HepG2 (cell line): ENCODE measurements around the gene FAM83C. TPM values are rescaled to one million over a fixed set of nuclear protein-coding genes. Genes with fewer than 3 reads are reported as not detected.

Experiments used
- CHD4 ChIP-seq: fragments of 200-600 bp; sonication (generic); IDR thresholded peaks from 2 replicates; pipeline ENCODE4 v1.7.0; 2017; ENCODE audit warnings: mild to moderate bottlenecking, low read length, borderline replicate concordance
- DPF2 ChIP-seq: sonication (generic); formaldehyde crosslinking; IDR thresholded peaks from 2 replicates; pipeline ENCODE4 v1.4.0; 2020; ENCODE audit warnings: mild to moderate bottlenecking, low read depth, missing genetic modification reagents, borderline replicate concordance
- GABPB1 ChIP-seq: IDR thresholded peaks from 2 replicates; pipeline ENCODE4 v1.6.1; 2016; ENCODE audit warnings: mild to moderate bottlenecking, missing genetic modification reagents, moderate library complexity, missing compliant biosample characterization
- HOXD1 ChIP-seq: sonication (generic); formaldehyde crosslinking; IDR thresholded peaks from 2 replicates; pipeline ENCODE4 v1.5.0; 2020; ENCODE audit warnings: missing genetic modification reagents
- KDM4B ChIP-seq: sonication (generic); formaldehyde crosslinking; IDR thresholded peaks from 2 replicates; pipeline ENCODE4 v1.4.0; 2020; ENCODE audit warnings: missing genetic modification reagents
- KLF16 ChIP-seq, 2 experiments: sonication (generic) in 1 of 2; formaldehyde crosslinking in 1 of 2; IDR thresholded peaks; 2 replicates each; pipeline versions ENCODE4 v1.6.1 to v1.8.0; 2016 to 2023; ENCODE audit warnings: missing genetic modification reagents in 2 of 2, missing compliant biosample characterization in 1 of 2
- SOX5 ChIP-seq: IDR thresholded peaks from 2 replicates; pipeline ENCODE4 v1.6.1; 2016; ENCODE audit warnings: borderline replicate concordance
- SSRP1 ChIP-seq: IDR thresholded peaks from 2 replicates; pipeline ENCODE4 v1.6.1; 2016; ENCODE audit warnings: control low read depth
- THAP11 ChIP-seq: IDR thresholded peaks from 2 replicates; pipeline ENCODE4 v1.6.1; 2016; ENCODE audit warnings: missing biosample characterization, missing genetic modification reagents
- TSC22D2 ChIP-seq: sonication (generic); formaldehyde crosslinking; IDR thresholded peaks from 2 replicates; pipeline ENCODE4 v1.5.1; 2020; ENCODE audit warnings: missing genetic modification reagents, mild to moderate bottlenecking, borderline replicate concordance
- ZEB1 ChIP-seq: IDR thresholded peaks from 2 replicates; pipeline ENCODE4 v1.6.1; 2012; ENCODE audit warnings: mild to moderate bottlenecking, low read depth, inconsistent platforms; ENCODE audit not compliant: insufficient replicate concordance
- ZNF296 ChIP-seq: sonication (generic); formaldehyde crosslinking; conservative IDR thresholded peaks from 2 replicates; pipeline ENCODE4 v1.5.0; 2020; ENCODE audit warnings: mild to moderate bottlenecking, missing genetic modification reagents
- ZNF563 ChIP-seq: sonication (generic); formaldehyde crosslinking; IDR thresholded peaks from 2 replicates; pipeline ENCODE4 v1.8.0; 2022; ENCODE audit warnings: mild to moderate bottlenecking, moderate library complexity, missing genetic modification reagents
- ZNF629 ChIP-seq: sonication (generic); formaldehyde crosslinking; conservative IDR thresholded peaks from 2 replicates; pipeline ENCODE4 v1.5.0; 2020; ENCODE audit warnings: missing genetic modification reagents
- ZNF644 ChIP-seq: IDR thresholded peaks from 2 replicates; pipeline ENCODE4 v1.6.1; 2016; ENCODE audit warnings: low read depth
- ZNF652 ChIP-seq: IDR thresholded peaks from 2 replicates; pipeline ENCODE4 v1.6.1; 2016; ENCODE audit warnings: low read depth, borderline replicate concordance
- ZNF782 ChIP-seq: sonication (generic); formaldehyde crosslinking; IDR thresholded peaks from 2 replicates; pipeline ENCODE4 v1.4.0; 2020; ENCODE audit warnings: missing genetic modification reagents, mild to moderate bottlenecking, borderline replicate concordance
- polyA plus RNA-seq, 8 experiments: library from polyadenylated mRNA; depleted of rRNA in 3 of 8; stranded (reverse) in 7 of 8; unstranded in 1 of 8; fragments of >200 nt; fragmentation: Illumina TruSeq in 4 of 8; extraction: Trizol in 4 of 8; gene quantifications; 2 replicates each; pipeline versions ENCODE4 v1.2.1 to v1.2.3, GENCODE V29; 2011 to 2016; ENCODE audit warnings: low read depth in 4 of 8, missing spikeins in 1 of 8, mixed read lengths in 1 of 8; ENCODE audit not compliant: insufficient read depth in 1 of 8
- total RNA-seq, 5 experiments: library from RNA; depleted of rRNA; stranded (reverse); fragments of >200 nt; fragmentation: Illumina TruSeq; extraction: Trizol; gene quantifications; 2 replicates each; pipeline ENCODE4 v1.2.3, GENCODE V29; 2016; ENCODE audit warnings: low read depth in 1 of 5
- TF ChIP-seq, protein P1 (sequence below): sonication (generic); formaldehyde crosslinking; IDR thresholded peaks from 2 replicates; pipeline ENCODE4 v1.4.0; 2020; ENCODE audit warnings: mild to moderate bottlenecking, missing genetic modification reagents
- TF ChIP-seq, protein P2 (sequence below): sonication (generic); formaldehyde crosslinking; IDR thresholded peaks from 2 replicates; pipeline ENCODE4 v1.8.0; 2022; ENCODE audit warnings: mild to moderate bottlenecking, missing genetic modification reagents, moderate library complexity
- TF ChIP-seq, protein P3 (sequence below): sonication (generic); formaldehyde crosslinking; IDR thresholded peaks from 2 replicates; pipeline ENCODE4 v1.5.1; 2020; ENCODE audit warnings: mild to moderate bottlenecking, missing genetic modification reagents
- TF ChIP-seq, protein P4 (sequence below): conservative IDR thresholded peaks from 2 replicates; pipeline ENCODE4 v1.6.1; 2018; ENCODE audit warnings: missing genetic modification reagents
- TF ChIP-seq, protein P5 (sequence below): sonication (generic); formaldehyde crosslinking; IDR thresholded peaks from 2 replicates; pipeline ENCODE4 v1.4.0; 2020; ENCODE audit warnings: missing genetic modification reagents

The FAM83C gene
- total and polyA plus RNA-seq, 2 of the 13 experiments (the other 11 are each of a cell fraction or from before 2014, with no cell fraction given), result 0.04 TPM; not detected in 1

DNA sequence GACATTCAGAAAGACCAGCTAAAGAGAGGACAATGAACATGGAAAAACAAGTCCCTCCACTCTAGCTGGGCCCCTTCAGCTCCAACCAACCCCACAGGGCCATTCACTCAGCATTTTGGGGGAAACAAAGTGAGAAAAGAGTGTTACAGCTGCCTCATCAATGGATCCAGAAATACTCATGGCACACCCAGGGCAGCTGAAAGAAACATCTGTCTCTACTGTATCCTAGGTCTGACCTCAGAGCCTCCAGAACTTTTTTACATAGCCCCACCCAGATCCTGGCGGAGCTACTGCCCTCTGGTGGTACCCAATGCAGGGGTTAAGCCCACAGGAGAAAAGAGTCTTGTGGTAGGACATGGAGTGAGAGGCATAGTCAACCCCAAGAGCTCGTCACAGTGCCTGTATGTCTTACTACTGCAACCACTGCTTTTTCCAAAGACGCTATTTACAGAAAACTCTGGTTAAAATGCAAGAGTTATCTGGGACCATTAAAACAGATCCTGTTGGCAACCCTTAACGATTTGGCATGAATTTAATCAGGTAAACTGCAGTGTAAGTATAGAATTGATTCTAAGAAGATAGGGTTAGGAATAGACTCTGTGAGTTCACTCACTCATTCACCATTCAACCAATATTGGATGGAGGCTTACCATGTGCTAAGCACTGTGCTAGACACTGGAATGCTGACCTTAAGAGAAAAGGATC lies 37.4 kb upstream of the FAM83C start (continued):
- TF ChIP-seq, protein P1, sequence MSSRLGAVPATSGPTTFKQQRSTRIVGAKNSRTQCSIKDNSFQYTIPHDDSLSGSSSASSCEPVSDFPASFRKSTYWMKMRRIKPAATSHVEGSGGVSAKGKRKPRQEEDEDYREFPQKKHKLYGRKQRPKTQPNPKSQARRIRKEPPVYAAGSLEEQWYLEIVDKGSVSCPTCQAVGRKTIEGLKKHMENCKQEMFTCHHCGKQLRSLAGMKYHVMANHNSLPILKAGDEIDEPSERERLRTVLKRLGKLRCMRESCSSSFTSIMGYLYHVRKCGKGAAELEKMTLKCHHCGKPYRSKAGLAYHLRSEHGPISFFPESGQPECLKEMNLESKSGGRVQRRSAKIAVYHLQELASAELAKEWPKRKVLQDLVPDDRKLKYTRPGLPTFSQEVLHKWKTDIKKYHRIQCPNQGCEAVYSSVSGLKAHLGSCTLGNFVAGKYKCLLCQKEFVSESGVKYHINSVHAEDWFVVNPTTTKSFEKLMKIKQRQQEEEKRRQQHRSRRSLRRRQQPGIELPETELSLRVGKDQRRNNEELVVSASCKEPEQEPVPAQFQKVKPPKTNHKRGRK, result no peak
- 0 out of 2 replicates have a peak, but pooled peaks have one; percentile 23 for TF ChIP-seq ZNF644
- TF ChIP-seq DPF2 (CRISPR knock-in tag), result no peak
- TF ChIP-seq ZNF296, result no peak
- TF ChIP-seq, protein P2, sequence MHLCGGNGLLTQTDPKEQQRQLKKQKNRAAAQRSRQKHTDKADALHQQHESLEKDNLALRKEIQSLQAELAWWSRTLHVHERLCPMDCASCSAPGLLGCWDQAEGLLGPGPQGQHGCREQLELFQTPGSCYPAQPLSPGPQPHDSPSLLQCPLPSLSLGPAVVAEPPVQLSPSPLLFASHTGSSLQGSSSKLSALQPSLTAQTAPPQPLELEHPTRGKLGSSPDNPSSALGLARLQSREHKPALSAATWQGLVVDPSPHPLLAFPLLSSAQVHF (CRISPR knock-in tag), result no peak
- no peak for TF ChIP-seq CHD4
- 0 out of 2 replicates have a peak, but pooled peaks have one; percentile 18 for TF ChIP-seq GABPB1 (CRISPR knock-in tag)
- TF ChIP-seq, protein P3, sequence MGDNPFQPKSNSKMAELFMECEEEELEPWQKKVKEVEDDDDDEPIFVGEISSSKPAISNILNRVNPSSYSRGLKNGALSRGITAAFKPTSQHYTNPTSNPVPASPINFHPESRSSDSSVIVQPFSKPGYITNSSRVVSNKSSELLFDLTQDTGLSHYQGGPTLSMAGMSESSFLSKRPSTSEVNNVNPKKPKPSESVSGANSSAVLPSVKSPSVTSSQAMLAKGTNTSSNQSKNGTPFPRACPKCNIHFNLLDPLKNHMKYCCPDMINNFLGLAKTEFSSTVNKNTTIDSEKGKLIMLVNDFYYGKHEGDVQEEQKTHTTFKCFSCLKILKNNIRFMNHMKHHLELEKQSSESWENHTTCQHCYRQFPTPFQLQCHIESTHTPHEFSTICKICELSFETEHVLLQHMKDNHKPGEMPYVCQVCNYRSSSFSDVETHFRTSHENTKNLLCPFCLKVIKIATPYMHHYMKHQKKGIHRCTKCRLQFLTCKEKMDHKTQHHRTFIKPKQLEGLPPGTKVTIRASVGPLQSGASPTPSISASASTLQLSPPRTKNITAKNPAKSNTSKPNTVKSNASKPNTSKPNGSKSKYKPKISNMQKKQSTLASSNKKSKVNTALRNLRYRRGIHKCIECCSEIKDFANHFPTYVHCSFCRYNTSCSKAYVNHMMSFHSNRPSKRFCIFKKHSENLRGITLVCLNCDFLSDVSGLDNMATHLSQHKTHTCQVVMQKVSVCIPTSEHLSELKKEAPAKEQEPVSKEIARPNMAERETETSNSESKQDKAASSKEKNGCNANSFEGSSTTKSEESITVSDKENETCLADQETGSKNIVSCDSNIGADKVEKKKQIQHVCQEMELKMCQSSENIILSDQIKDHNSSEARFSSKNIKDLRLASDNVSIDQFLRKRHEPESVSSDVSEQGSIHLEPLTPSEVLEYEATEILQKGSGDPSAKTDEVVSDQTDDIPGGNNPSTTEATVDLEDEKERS (CRISPR knock-in tag), result no peak
- no peak for TF ChIP-seq TSC22D2 (CRISPR knock-in tag)
- TF ChIP-seq HOXD1 (CRISPR knock-in tag), result 0 out of 2 replicates have a peak, but pooled peaks have one; percentile 30
- TF ChIP-seq KDM4B (CRISPR knock-in tag), result 0 out of 2 replicates have a peak, but pooled peaks have one; percentile 18
- peak in 1 of 2 experiments; percentile 73; a peak in 1 of 4 replicates for TF ChIP-seq KLF16 (CRISPR knock-in tag; IDR thresholded peaks at IDR 0.05)
- peak; percentile 66; the same call in 1 of the 2 replicates for TF ChIP-seq ZNF652 (CRISPR knock-in tag)
- TF ChIP-seq, protein P4, sequence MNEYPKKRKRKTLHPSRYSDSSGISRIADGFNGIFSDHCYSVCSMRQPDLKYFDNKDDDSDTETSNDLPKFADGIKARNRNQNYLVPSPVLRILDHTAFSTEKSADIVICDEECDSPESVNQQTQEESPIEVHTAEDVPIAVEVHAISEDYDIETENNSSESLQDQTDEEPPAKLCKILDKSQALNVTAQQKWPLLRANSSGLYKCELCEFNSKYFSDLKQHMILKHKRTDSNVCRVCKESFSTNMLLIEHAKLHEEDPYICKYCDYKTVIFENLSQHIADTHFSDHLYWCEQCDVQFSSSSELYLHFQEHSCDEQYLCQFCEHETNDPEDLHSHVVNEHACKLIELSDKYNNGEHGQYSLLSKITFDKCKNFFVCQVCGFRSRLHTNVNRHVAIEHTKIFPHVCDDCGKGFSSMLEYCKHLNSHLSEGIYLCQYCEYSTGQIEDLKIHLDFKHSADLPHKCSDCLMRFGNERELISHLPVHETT (CRISPR knock-in tag), result 0 out of 2 replicates have a peak, but pooled peaks have one; percentile 32
- TF ChIP-seq ZNF782 (CRISPR knock-in tag), result 0 out of 2 replicates have a peak, but pooled peaks have one; percentile 12
- TF ChIP-seq ZEB1, result no peak
- no peak for TF ChIP-seq ZNF563 (CRISPR knock-in tag)
- TF ChIP-seq, protein P5, sequence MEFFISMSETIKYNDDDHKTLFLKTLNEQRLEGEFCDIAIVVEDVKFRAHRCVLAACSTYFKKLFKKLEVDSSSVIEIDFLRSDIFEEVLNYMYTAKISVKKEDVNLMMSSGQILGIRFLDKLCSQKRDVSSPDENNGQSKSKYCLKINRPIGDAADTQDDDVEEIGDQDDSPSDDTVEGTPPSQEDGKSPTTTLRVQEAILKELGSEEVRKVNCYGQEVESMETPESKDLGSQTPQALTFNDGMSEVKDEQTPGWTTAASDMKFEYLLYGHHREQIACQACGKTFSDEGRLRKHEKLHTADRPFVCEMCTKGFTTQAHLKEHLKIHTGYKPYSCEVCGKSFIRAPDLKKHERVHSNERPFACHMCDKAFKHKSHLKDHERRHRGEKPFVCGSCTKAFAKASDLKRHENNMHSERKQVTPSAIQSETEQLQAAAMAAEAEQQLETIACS (CRISPR knock-in tag), result 0 out of 2 replicates have a peak, but pooled peaks have one; percentile 26
- 0 out of 2 replicates have a peak, but pooled peaks have one; percentile 25 for TF ChIP-seq THAP11 (CRISPR knock-in tag)
- peak; percentile 70 for TF ChIP-seq SSRP1
- 0 out of 2 replicates have a peak, but pooled peaks have one; percentile 28 for TF ChIP-seq SOX5
- TF ChIP-seq ZNF629 (CRISPR knock-in tag), result no peak
